Renal pelvis (tissue), 4 donors: ENCODE measurements around the gene ANKRD23. TPM values are rescaled to one million over a fixed set of nuclear protein-coding genes. Genes with fewer than 3 reads are reported as not detected.
"Not testable (repeated sequence)": the region's sequence is repeated elsewhere in the genome, so short reads cannot be mapped to it uniquely, and the experiment has no call there.

Experiments used
- DNase-seq: peaks from one replicate; pipeline ENCODE4 v3.0.0-alpha.2; 2013
- polyA plus RNA-seq, 3 donors: library from polyadenylated mRNA; unstranded; fragments of 120-200 nt; gene quantifications; one replicate each; pipeline ENCODE4 v1.2.1, GENCODE V29; 2013; ENCODE audit not compliant: insufficient read length in 3 of 3

ANKRD23 gene
- polyA plus RNA-seq, 3 donors: 3.9 to 7.3 (median 5.7) TPM

DNA sequence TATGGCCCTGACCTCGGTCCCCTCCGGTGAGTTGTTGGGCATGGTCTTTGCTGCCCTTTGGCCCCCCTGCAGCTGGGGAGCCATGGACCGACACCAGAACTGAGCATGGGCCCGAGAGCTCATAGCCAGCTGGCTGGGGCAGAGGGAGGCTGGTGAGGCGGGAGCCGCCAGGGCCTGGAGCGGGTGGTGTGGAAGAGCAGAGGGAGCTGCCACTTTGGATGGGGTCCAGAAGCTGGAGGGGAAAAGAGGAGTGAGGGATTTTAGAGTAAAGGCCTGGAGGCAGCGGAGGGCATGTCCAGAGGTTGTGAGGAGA lies 44.2 kb downstream of the ANKRD23 start:
- no peak for DNase-seq

DNA sequence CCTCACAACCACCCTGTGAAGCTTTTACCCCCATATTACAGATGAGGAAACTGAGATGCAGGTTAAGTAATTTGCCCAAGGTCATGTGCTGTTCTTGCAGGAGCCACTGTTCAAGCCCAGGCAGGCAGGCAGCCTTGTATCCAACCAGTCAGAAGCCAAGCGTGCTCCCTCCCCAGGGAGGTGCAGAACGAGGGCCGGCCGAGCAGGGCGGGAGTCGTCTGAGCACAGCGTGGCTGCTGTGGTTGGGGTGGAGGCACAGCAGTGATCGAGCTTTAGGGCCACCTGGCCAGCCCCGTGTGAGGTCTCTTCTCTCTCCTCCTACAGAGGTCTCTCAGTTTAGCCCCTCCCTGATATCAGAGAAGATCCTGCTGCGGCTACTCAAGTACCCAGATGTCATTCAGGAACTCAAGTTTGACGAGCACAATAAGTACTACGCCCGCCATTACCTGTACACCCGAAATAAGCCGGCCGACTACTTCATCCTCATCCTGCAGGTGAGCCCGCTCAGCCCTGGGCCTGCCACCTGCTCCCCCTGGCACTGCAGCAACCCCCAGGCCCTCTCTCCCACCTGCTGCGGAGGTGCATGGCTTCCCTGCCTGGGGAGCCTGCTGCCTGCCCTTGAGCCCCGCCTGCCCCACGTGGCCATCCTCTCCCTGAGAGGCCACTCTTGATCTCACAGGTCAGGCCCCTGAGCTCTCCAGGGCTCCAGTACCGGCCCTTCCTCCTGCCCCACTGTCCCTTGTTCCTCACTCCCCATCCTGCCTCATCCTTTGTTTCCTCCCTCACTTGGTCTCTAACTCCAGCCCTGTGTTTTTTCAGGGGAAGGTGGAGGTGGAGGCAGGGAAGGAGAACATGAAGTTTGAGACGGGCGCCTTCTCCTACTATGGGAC lies 44.8 kb downstream of the ANKRD23 start:
- no peak for DNase-seq

DNA sequence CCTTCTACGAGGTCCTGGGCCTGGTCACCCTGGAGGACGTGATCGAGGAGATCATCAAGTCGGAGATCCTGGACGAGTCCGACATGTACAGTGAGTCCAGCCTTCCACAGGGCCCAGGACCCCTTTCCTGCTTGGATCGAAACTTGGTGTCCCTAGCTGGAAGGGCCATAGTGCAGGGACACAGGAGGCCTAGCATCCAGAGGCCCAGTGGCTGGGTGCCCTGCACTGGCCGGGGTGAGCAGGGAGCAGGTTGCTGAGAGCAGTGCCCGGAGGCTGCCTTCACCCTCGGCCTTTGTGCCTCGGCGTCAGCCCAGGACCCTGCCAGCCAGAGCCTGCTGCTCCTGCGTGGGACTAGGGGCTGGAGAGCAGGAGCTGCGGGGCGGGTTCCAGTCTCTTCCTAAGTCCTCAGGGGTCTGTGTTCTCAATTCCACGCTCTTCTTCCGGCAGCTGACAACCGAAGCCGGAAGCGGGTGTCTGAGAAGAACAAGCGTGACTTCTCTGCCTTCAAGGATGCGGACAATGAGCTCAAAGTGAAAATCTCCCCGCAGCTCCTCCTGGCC lies 46.7 kb downstream of the ANKRD23 start:
- DNase-seq: no peak

DNA sequence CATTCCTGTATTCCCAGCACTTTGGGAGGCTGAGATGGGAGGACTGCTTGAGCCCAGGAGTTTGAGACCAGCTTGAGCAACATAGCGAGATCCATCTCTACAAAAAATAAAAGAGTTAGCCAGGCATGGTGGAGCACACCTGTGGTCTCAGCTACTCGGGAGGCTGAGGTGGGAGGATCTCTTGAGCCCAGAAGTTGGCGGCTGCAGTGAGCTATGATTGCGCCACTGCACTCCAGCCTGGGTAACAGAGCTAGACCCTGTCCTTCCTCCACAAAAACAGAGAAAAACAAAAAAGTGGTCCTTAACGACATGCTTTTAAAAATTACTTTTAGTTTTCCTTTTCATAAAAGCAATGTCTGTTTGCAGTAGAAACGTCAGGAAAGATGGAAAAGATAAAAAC lies 47.3 kb downstream of the ANKRD23 start:
- not testable (repeated sequence) for DNase-seq

DNA sequence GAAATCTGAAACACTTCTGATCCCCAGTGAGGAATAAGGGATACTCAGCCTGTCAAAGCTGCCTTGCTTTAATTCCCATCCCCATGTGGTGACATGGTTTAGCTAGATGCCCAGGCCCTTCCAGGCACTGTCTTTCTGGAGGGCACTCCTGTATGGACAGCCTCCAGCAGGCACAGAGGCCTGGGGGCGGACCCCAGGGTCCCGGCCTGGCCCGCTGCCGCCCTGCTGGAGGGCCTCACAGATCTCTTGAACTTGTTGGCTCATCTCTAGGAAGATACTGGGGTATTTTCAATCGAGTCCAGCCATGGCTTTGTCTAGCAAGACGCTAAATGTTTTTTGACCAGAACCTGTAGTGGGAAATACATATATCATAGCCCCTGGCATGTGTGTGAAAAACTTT lies 48.7 kb downstream of the ANKRD23 start:
- DNase-seq: no peak

DNA sequence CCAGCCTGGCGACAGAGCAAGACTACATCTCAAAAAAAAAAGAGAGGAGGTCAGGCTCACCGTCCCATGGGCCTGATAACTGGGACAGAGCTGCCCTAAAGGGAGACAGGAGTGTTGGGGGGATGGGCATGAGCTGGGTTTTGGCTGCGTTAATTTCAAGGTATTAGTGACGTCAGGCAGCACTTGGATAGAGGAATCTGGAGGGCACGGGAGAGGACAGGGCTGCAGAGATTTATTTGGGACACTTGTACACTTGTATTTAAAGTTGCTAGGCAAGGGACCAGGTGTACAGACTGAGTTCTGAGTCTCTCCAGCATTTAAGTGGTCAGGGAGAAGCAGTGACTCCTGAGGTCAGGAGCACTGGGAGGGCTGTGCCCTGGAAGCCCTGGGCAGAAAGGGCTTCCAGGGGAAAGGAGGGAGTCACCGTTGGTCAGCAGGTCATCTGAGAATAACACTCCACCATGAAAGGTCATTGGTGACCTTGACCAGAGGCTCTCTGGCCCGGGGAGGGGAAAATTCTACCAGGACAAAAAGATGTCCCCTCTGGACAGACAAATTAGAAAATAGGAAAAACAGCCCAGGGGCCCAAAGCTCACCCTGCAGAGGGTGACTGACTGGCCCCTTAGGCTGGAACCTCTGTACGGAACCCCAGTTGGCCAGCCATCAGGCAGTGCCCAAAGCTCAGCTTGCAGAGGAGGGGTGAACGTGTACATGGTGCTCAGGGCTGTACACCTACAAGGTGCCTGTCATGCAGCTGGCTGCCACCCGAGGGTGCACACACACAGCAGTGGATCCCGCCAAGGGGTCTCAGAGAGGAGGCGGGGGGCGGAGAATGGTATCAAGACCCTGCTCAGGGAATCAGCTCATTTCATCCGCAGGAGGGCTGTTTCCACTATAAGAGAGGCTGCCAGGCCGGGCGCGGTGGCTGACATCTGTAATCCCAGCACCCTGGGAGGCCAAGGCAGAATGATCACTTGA lies 50.8 kb downstream of the ANKRD23 start:
- DNase-seq: no peak

DNA sequence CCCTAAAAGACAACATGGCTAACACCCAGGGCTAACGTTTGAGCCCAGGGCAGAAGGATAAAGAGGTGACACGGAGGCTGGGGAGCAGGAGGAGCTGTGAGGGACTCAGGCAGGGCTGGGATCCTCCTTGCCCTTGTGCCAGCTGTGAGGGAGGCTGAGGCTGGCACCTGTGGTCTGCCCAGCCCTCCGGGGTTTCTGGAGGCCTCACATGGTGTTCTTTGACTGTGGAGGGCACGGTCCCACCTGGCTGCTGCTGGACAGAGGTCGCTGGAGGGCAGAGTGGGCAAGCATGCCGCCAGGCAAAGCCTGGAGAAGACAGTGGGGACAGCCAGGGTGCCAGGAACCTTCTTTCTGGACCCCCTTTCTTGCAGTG lies 54.6 kb downstream of the ANKRD23 start:
- no peak for DNase-seq

DNA sequence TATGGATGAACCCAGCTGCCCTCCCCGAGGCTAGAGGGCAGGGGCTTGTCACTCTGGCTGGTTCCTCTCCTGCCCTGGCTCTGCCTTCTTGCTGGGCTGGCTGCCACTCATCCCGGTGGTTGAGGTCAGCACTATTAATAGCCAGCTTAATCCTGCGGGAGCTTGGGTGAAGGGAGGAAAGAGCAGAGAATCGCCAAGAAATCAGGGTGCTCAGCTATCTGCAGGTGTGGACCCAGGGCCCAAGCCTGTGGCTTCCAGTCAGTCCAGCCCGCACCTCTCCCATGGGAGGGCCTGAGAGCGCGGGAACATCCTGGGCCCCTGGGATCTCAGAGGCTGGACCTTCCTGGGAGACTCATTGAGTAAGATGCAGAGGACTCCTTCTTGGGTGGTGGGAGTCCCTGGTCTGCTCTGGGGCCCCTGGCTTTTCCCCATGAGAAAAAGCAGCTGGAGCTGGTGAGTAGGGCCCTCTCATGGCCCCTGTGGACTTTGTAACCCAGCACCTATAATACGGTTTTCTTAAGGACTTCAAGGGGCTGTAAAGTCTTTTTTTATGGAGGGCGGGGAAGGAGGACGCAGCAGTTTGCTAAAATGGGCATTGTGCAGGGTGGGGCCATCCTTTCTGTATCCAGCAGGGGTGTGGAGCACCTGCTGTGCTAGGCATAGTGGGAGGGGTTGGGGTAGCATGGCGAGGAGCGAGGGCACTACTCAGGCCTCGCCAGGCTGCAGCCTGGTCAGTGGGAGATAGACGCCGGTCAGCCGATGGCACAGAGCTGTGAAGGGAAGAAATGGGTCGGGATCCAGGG lies 55.2 kb downstream of the ANKRD23 start:
- no peak for DNase-seq

Other genes with a start within 250 kb of the ANKRD23 start
- 10 to 100 TPM; 51.8 to 67.5 (median 64.8) TPM for gene KANSL3, start 205.7 kb downstream of the ANKRD23 start, polyA plus RNA-seq
- 1 to 10 TPM in 2 of 3 donors, under 1 TPM in 1; 0.85 to 2.3 (median 2.1) TPM for gene FER1L5, start 201.3 kb downstream of the ANKRD23 start, polyA plus RNA-seq
- gene LMAN2L, start 104.0 kb downstream of the ANKRD23 start, polyA plus RNA-seq: 10 to 100 TPM; 54.1 to 59.9 (median 54.7) TPM
- gene CNNM4, start 83.1 kb downstream of the ANKRD23 start, polyA plus RNA-seq: 10 to 100 TPM; 12.6 to 16.7 (median 13.8) TPM
- 10 to 100 TPM; 33.7 to 44.2 (median 40.6) TPM for gene CNNM3, start 27.8 kb downstream of the ANKRD23 start, polyA plus RNA-seq
- gene ANKRD39, start 14.0 kb upstream of the ANKRD23 start, polyA plus RNA-seq: 10 to 100 TPM in 2 of 3 donors, 1 to 10 TPM in 1; 8.5 to 11.3 (median 11.0) TPM
- 10 to 100 TPM; 41.0 to 51.2 (median 43.1) TPM for gene SEMA4C, start 26.1 kb upstream of the ANKRD23 start, polyA plus RNA-seq
- gene FAM178B, start 142.6 kb upstream of the ANKRD23 start, polyA plus RNA-seq: under 1 TPM; 0.38 to 0.73 (median 0.73) TPM